Left ventricle myocardium inferior (tissue), 1 donor: ENCODE results near the gene C16orf78. TPM values are rescaled to one million over a fixed set of nuclear protein-coding genes. Genes with fewer than 3 reads are reported as not detected.

Experiments
- DNase-seq: peaks from one replicate; pipeline ENCODE4 v3.0.0-alpha.2; 2020
- H3K27ac ChIP-seq: fragments of 200-600 bp; replicated peaks from 2 replicates; pipeline ENCODE4 v1.8.0; 2021
- H3K27me3 ChIP-seq: fragments of 200-600 bp; 2 replicates; pipeline ENCODE4 v1.8.0; 2021; ENCODE audit warnings: low read depth
- H3K36me3 ChIP-seq: fragments of 200-600 bp; 2 replicates; pipeline ENCODE4 v1.8.0; 2021
- H3K4me1 ChIP-seq: fragments of 200-600 bp; 2 replicates; pipeline ENCODE4 v1.8.0; 2021
- H3K4me3 ChIP-seq: fragments of 200-600 bp; 2 replicates; pipeline ENCODE4 v1.8.0; 2021; ENCODE audit warnings: mild to moderate bottlenecking, moderate library complexity
- H3K9me3 ChIP-seq: fragments of 200-600 bp; replicated peaks from 2 replicates; pipeline ENCODE4 v1.8.0; 2021
- intact Hi-C: fragments of 100-400 bp; cut with micrococcal nuclease; formaldehyde crosslinking; loops from one replicate; pipeline ENCODE4 v1.11.0; 2022
- total RNA-seq: library from RNA; stranded (reverse); fragmentation: NEBNext Ultra II Directional; extraction: Animal tissue kit (Norgen Biotek cat#: 25700); gene quantifications from one replicate; pipeline ENCODE4 v1.2.1, GENCODE V29; 2021
- TF ChIP-seq, protein P1 (sequence below): fragments of 200-600 bp; IDR thresholded peaks from 2 replicates; pipeline ENCODE4 v1.8.0; 2021; ENCODE audit warnings: antibody characterized with exemption, mild to moderate bottlenecking, borderline replicate concordance
- donor health status: DM: no; HTN: yes; CAD: no; lungs with severe emphysema.

The C16orf78 gene
- total RNA-seq, 1 donor from 2014 or later = not detected

DNA sequence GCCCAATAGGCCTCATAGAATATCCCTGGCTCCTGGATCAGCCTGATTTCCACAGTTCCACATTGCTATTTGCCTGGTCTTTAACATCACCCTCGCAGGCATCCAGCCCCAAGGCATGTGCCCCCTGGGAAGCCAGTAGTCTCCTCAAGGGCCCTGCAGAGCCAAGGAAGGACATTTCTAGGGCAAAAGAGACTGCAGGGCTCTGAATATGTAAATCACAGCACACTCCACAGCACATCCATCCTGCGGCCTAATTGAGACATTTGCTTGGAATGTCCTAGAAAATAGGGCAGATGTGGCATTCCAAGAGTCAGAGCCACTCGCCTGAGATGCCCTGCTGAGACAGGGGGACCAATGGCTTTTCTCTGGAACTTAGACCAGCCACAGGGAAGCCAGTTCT is 11.4 kb upstream of the C16orf78 start:
- H3K4me3 ChIP-seq = no peak overlapping the region
- no peak overlapping the region for H3K27ac ChIP-seq
- no peaks in the 10 kb centered on the region for H3K9me3 ChIP-seq
- peaks cover 25% of the 10 kb centered on the region for H3K27me3 ChIP-seq
- TF ChIP-seq, protein P1, sequence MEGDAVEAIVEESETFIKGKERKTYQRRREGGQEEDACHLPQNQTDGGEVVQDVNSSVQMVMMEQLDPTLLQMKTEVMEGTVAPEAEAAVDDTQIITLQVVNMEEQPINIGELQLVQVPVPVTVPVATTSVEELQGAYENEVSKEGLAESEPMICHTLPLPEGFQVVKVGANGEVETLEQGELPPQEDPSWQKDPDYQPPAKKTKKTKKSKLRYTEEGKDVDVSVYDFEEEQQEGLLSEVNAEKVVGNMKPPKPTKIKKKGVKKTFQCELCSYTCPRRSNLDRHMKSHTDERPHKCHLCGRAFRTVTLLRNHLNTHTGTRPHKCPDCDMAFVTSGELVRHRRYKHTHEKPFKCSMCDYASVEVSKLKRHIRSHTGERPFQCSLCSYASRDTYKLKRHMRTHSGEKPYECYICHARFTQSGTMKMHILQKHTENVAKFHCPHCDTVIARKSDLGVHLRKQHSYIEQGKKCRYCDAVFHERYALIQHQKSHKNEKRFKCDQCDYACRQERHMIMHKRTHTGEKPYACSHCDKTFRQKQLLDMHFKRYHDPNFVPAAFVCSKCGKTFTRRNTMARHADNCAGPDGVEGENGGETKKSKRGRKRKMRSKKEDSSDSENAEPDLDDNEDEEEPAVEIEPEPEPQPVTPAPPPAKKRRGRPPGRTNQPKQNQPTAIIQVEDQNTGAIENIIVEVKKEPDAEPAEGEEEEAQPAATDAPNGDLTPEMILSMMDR = no peak
- DNase-seq = no peak
- intact Hi-C loops = no loop called here
- no peaks in the 10 kb centered on the region for H3K4me1 ChIP-seq
- H3K36me3 ChIP-seq = no peaks in the 10 kb centered on the region

DNA sequence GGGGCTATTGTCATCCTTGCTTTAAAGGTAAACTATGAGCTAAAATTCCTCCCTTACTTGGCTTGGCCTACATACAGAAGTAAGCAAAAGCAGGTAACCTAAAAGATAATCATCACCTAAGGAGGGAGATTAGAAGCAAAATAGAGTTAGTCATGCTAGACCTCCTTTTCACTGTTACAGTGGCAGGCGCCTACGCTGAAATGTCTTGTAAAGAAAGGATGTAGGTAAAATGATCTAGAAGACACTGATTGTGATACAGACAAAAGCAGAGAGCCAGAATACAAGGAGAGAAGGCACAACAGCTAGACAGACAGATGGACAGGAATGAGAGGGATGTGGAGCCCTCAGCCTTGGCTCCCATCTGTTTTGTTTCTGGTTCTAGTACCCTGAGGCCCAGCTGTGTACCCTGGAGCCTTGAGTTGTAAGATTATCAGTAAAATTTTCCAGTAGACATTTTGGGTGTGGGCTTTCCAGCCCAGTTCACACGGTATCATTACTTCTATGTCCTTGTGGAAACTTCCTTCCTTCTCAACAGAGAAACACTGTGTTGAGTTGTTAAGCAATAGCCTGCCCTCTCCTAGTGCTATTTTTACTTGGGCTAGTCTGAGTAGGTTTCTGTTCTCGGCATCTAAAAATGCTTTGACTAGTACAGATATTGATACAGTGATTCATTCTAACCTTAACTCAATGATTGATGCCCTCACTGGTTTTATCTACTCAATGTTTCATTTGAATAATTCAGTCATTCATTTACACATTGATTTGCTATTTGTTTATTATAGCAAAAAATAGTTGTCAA is 7.7 kb upstream of the C16orf78 start:
- Histone ChIP-seq H3K27ac (no peak overlapping the region), H3K4me3 (no peak overlapping the region), H3K27me3 (no peaks in the 10 kb centered on the region), H3K36me3 (no peaks in the 10 kb centered on the region), H3K4me1 (no peaks in the 10 kb centered on the region), H3K9me3 (no peaks in the 10 kb centered on the region)
- intact Hi-C loops = no loop called here
- TF ChIP-seq, protein P1 = no peak
- DNase-seq = no peak

DNA sequence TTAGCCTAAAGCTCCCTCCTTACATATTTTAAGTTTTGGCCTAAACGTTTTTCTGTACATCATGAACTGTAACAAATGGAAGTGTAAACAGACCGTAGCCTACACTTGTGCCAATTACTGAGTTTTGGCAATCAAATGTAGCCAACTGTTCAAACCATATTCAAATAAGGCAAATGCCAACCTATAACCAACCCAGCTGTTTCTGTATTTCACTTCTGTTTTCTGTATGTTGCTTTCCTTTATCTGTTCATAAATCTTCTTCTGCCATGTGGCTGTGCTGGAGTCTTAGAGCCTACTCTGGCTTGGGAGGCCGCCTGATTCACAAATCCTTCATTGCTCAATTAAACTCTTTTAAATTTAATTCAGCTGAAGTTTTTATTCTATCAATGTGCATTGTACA is 6.9 kb upstream of the C16orf78 start:
- Histone ChIP-seq H3K9me3 (no peaks in the 10 kb centered on the region), H3K27me3 (no peaks in the 10 kb centered on the region), H3K4me1 (no peaks in the 10 kb centered on the region), H3K4me3 (no peak overlapping the region), H3K36me3 (no peaks in the 10 kb centered on the region), H3K27ac (no peak overlapping the region)
- DNase-seq = no peak
- TF ChIP-seq, protein P1 = no peak
- intact Hi-C loops = no loop called here

DNA sequence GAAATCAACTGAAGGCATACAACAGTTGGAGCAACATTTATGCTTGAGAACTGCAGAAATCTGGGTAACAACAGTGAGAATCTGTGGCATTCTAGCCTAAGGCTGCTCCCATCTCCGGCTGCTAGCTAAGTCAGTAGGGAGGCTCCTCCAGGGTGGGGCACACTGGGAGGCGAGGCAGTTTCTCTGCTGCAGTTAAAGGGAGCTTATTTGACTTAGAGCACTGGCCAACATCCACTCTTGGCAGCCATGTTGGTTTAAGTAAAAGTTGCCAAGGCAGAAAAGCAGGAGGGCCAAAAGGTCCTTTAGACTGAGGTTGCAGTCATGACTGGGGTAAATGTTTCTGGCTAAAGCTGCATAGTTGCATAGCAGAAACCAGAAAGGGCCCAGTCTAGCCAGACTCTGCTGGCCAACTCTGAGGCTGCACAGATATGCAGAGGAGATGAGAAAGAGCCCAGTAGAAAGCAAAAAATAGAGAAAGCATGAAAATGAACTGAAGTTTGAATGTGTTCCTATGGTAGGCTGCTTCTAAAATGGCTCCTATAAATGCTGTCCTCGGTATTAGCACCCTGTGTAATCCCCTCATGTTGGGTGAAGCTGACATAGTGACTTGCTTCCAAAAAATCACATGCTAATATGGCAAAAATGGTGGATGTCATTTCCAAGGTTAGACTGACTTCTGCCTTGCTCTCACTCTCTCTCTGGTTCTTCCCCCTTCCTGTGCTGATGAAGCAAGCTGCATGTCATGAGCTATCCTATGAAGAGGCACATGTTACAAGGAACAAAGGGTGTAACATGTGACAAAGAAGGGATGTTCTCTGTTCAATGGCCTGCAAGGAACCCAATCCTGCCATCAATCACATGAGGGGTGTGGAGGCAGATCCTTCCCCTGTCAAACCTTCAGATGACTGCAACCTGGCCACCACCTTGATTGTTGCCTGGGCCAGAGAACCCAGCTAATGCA is 3.7 kb upstream of the C16orf78 start:
- no peaks in the 10 kb centered on the region for H3K9me3 ChIP-seq
- no peak for DNase-seq
- H3K27ac ChIP-seq = no peak overlapping the region
- no peaks in the 10 kb centered on the region for H3K36me3 ChIP-seq
- TF ChIP-seq, protein P1 = no peak
- no peaks in the 10 kb centered on the region for H3K27me3 ChIP-seq
- intact Hi-C loops = no loop called here
- H3K4me1 ChIP-seq = no peaks in the 10 kb centered on the region
- H3K4me3 ChIP-seq = no peak overlapping the region

DNA sequence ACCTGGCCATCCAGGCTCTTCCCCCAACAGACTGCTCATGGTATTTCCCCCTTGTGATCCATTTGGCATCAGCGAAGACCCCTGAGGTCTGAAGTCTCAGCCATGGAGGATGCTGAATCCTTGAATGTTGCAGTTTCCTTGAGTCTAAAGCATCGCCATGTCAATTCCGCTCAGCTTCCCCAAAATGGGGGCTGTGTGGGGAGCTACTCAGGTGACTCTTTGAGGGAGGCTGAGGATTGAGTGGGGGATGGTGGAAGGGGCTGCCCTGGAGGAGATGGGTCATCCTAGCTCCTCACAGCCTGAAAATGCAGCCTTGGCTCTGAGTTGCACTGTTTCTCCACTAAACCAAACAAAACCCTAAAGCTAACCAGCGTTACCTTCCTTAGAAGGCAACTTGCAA is 2.6 kb downstream of the C16orf78 start:
- H3K4me1 ChIP-seq = no peaks in the 10 kb centered on the region
- H3K36me3 ChIP-seq = no peaks in the 10 kb centered on the region
- no peak overlapping the region for H3K27ac ChIP-seq
- peaks cover 29% of the 10 kb centered on the region for H3K27me3 ChIP-seq
- H3K4me3 ChIP-seq = no peak overlapping the region
- intact Hi-C loops = no loop called here
- DNase-seq = no peak
- TF ChIP-seq, protein P1 = no peak
- H3K9me3 ChIP-seq = no peaks in the 10 kb centered on the region
